NCI-H460 (cell line): Measurements from ENCODE around the gene ASB7. TPM values are rescaled to one million over a fixed set of nuclear protein-coding genes. Genes with fewer than 3 reads are reported as not detected.
A peak's percentile ranks its signal among the peaks of the same experiment; 100 is the strongest.

Experiments used
- DNase-seq: peaks from one replicate; pipeline ENCODE4 v3.0.0-alpha.2; 2016; ENCODE audit warnings: low read depth; ENCODE audit errors: extremely low read depth
- total RNA-seq: library from RNA; depleted of rRNA; stranded (reverse); fragments of >200 nt; shearing (Covaris generic); gene quantifications from 2 replicates; pipeline ENCODE4 v1.2.3, GENCODE V29; 2014

Gene ASB7
- total RNA-seq, 1 experiment from 2014 or later: 12.5 TPM

DNA sequence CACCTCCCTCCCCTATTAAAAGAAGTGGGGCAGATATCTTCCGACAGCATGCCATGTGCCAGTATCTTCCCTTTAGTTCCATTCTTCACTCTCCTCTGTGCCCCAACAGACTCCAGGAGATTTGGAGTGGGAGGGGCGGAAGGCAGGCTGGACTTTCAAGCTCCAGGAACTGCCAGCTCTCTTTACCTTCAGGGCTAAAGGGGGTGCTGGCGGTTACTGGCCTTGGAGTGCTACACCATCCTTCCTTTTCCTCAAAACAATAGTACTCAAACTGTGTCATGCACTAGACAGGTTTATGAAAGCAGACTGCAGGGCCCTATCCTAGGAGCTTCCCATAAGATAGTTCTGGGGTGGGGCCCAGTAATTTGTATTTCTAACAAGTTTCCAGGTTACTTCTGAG, 6.4 kb upstream of the ASB7 start:
- DNase-seq: no peak

DNA sequence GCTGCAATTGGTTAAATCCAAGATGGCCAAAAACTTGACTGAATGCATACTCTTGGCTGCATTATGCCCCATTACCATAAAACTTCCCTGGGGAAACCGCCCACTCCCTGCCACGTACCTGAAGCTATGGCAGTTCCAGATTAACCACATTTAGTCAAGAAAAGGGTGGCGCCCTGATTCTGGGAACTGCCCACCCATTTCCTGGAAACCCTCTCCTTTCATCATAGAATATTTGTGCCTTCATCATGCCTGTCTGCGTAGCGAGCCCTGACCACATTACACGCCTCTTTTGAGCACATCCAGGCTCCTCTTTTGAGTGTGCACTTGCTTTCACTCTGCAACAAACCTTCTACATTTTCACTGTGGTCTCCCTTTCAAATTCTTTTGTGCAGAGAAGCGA, 5.6 kb upstream of the ASB7 start:
- no peak for DNase-seq

DNA sequence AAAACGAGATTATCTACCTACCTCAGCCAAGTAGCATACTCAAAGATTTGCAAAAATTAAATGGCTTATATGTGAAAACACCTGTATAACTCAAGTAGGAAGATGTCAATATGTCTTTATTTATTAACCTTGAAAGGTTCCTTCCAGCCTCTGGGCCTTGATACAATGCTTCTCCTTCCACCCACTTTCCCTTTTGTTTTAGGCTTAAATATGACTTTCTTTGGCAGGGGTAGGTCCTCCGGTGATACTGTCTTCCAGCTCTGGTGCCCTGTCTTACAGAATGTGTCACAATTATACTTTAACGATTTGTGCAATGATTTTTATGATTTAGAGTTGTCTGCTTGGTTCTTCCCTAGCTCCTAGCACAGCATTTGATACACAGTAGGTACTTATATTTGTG, 4.5 kb upstream of the ASB7 start:
- DNase-seq: no peak

DNA sequence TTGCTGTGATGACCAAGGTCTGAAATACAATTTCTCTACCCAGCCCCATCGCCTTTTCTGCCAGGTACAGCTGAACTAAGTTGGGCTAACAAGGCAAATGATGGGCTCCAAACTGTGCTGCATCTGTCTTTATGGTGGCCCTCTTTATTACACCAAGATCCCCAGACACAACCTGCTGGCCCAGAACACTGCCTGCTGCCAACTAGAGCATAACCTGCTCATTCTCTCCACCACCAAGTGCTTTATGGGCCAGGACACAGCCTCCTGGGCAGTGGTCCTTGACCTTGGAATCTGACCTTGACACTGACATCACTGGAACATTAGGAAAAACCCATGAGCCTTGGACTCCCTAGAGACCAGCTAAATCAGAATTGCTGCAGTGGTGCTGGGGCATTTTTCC, 3.7 kb upstream of the ASB7 start:
- no peak for DNase-seq

DNA sequence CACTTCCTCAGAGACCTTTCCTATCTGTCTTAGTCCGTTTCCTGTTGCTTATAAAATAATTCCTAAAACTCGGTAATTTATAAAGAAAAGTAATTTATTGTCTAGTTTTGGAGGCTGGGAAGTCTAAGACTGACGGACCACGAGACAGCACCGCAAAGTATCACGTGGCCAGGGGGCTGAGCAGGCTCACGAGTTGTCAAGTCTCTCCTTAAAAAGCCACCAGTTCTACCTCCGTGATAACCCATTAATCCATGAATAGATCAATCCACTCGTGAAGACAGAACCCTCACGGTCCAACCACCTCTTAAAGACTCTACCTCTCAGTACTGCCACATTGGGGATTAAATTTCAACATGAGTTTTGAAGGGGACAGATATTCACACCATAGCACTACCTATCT, 1.2 kb upstream of the ASB7 start:
- DNase-seq: no peak

DNA sequence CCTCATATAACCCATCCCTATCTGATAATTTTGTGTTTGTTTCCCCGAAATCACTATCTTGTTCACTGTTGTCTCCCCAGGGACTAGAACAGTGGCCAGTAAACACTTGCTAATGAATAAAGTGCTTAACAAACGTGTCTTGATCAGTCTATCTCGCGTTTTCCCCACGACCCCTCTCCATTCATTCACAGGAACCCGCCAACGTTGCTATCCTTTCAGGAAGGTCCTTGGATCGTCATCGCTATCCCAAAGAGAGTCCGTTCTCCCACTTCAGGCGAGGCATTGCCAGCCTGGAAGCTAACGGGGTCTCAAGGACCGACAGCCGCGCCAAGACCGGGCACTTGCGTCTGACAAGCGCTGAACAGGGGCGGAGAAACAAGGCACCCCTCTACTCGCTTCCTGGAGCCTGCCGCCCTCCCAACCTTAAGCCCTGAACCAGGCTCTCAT, 749 bp upstream of the ASB7 start:
- DNase-seq: no peak

DNA sequence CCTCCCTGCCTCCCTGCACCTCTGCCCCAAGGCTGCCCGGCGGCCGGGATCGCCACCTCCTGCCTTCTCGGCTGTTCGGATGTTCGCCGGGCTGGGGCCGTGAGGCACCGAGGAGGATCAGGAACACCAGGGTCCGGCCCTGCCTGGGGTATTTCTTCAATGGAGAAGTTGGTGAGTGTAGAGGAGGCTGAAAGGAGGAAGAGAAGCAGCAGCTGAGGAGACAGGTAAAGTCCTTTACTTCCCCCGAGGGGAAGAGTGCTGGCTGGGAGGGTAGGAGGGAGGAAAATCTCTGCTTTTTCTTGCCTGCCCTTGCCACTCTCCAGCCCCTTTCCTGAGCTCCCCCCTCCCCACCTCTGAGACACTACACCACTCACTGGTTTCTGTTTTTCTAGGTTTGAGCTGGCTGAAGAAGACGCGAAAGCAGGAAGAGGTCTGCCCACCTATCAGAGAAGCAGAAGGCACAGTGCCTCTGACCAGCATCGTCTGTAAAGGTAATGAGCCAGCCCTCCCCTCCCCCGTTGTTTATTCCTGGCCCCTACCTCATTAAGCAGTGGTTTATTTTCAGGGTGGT, 519 bp downstream of the ASB7 start:
- no peak for DNase-seq

DNA sequence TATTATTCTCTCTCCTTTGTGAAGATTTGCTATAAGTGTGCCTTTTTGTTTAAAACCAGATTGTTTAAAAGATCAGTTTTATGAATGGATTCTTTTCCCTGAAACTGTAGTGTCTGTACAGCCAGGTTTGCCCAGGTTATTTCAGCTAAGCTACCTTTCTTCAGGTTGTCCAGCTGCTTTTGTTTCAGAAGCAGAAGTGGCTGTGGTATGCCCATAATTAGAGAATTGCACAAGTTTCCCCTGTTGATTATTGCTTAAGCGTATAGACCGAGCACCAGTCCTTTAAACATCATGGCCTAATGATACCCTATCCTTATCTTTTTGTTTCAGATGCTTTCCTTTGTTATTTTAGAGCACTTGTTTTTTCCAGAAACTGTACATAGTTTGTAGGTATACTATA, 10.2 kb downstream of the ASB7 start:
- DNase-seq: no peak

DNA sequence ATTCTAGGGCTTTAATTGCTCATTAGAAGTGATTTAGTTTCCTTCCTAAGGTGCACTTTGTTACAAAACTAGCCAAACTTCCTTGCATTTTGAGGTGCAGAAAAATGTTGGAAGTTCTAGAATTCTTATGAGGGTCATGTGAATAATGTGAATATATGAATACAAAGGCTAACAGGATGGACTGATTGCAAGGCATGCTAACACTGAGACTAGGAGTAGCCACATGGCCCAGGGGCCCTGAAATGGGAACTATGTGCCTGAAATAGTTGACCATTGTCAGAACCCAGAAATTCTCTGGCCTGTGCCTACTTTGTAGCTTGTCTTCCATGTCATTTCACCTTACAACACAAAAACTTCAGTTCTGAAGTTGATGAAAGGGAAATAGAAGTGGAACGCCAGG, 10.8 kb downstream of the ASB7 start:
- DNase-seq: no peak

DNA sequence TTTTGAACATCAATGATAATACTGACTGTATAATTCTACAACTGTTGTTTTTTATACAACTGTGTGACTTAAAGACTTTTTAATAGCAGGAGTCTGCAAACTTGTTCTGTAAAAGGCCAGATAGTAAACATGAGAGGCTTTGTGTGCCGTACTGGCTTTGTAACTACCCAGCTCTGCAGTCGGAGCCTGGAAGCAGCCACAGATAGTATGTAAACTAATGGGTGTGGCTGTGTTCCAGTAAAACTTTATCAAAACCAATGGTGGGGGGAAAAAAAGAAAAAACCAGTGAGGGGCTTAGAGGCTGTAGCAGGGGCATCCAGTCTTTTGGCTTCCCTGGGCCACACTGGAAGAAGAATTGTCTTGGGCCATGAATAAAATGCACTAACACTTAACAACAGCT, 11.9 kb downstream of the ASB7 start:
- no peak for DNase-seq

DNA sequence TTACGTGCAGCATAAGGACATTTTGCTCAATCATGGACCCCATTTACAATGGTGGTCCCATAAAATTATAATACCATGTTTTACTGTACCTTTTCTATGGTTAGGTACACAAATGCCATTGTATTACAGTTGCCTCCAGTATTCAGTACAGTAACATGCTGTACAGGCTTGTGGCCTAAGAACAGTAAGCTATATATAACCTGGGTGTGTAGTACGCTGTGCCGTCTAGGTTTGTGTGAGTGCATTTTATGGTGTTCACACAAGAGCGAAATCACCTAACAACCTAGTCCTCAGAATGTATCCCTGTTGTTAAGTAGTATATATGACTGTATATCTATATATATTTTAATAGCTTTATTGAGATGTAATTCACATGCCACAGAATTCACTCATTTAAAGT, 12.5 kb downstream of the ASB7 start:
- no peak for DNase-seq

DNA sequence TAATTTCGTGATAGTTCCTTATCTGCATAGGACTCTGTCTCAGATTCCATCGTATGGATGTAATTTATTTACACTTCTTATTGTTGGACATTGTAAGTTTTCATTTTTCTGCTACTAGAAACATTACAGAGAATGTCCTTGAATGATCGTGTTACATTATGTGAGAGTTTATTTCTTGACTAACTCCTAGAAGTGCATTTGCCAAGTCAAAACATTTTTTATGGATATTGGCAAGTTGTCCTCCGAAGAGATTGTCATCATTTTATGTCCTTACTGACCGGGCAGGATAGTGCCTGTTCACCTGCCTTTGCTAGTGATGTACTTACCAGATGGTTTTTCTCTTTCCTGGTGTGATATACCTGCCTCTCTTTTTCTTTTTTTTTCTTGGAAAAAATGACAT, 13.4 kb downstream of the ASB7 start:
- no peak for DNase-seq

DNA sequence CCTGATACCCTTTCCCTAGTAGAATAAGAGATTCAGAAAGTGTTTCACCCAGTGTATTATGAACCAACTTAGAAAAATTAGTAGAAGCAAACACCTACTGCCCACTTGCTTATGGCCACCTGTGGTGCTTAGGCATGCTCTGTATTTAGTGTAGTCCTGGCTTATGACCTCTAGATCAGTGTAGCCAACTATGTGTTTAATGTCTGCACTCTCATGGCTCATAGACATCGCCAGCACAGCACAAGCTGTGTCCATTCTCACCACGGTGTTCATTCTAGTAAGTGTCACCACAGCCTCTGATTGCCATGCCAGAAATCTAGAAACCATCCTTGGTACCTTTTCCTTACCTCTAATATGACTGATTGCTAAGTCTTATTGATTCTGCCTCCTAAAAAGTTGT, 14.3 kb downstream of the ASB7 start:
- DNase-seq: no peak

DNA sequence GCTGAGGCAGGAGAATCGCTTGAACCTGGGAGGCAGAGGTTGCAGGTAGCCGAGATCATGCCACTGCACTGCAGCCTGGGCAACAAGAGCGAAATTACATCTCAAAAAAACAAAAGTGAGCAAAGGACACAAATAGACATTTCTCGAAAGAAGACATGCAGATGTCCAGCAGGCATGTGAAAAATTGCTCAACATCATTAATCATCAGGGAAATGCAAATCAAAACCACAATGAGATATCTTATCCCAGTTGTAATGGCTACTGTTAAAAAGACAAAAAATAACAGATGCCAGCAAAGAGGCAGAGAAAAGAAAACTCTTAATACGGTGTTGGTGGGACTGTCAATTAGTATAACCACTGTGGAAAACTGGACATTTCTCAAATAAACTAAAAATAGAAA, 20.9 kb downstream of the ASB7 start:
- no peak for DNase-seq

DNA sequence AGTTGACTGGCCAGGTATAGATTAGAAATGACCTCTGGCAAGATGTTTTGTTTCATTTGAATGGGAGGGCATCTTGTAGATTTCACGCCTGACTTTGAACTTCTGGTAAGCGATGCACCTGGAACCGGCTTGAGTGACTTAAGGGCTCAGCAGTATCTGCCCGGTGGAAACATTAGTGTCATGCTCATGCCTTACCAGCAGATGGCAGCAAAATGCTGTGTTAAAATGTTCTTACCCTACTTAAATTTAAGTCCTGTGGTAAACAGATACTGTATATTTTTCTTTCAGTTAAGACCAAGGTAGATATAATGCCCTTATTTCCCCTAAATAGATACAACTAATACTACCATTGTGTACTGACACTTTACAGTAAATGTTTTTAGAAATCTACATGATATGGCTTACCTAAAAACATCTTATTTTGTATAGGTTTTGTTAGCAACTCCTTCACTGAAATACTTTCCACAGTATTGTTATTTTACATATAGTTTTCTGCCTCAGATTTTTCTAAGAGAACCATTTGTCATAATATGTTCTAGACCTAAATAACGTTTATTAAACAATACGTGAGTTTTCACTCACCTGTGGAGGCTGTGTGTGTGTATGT, 25.5 kb downstream of the ASB7 start:
- peak; percentile 55 for DNase-seq

DNA sequence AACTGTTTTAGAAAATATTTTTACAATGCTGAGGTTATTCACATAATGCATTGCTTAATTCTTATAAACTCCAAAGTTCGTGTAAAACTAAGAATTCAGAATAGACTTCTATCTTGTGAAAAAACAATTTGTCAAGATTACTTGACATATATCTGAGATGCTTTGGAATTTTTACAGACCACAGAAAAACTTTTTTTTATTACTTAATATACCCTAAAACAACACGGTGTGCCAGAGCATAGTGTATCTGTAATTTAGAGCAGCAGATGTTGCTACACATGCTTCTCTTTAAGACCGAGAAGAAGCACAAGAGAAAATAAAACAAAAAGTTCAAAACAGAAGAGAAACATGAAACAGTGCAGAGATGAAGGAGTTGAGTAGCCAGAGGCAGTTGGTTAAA, 26.4 kb downstream of the ASB7 start:
- DNase-seq: no peak

DNA sequence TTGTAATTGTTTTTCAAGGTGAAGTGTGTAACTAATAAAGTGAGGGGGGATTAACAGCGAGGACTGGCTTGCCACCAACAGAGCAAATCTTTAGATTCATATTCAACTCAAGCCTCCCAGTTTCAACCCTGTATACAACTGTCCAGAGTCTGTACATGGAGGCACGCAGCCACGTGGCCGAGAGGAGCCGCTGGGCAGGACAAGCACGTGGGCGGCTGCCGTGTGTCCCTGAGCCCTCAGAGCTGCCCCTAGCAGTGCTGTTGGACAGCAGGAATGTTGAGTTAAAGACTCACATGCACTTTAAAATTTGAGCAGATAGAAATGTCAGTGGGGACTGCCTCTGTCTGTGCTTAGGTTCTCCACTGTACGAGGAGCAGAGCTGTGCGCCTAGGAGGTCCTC, 29.4 kb downstream of the ASB7 start:
- no peak for DNase-seq

DNA sequence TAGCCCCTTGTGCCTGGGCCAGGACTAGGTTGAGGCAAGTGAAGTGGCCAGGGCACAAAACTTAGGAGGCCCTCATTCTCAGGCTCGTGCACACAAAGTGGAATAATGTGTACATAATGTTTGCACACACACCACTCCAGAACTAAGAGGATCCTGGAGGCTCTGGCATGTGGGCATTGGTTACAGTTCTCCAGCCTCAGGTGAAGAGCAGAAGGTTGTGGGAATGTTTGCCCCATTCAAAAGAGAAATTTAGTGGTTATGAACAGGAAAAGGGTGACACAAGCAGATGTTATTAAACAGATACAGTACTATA, 31.3 kb downstream of the ASB7 start:
- no peak for DNase-seq

DNA sequence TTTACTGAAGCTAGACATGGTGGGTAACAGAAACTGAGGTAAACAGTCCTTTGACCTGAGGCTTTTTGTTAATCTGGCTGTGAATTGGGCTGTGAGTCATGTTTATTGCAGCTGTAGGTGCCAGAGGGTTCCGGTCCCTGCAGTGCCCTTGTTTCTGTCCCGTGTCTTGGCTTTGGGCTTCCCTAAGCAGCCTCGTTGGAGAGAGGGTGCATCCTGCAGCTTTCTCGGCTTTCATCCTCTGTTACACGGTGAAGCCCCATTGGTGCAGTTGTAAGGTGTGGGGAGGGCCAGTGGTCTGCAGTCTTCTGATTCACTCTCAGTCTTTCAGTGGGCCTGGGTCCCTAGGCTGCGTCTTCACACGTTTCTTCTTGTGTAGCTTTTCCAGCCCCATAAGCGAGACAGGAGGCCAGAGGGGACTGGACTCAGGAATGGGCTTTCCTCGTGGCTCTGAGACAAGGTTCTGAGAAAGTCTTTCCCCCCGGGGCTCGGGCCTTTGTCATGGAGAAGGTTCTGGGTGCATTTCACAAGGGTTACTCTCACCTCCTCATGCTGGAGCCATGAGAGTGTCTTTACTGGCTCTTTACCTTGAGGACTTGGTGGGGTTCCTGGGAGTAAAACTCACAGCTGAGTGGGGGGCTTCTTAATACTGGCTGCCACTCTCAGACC, 33.1 kb downstream of the ASB7 start:
- DNase-seq: no peak

DNA sequence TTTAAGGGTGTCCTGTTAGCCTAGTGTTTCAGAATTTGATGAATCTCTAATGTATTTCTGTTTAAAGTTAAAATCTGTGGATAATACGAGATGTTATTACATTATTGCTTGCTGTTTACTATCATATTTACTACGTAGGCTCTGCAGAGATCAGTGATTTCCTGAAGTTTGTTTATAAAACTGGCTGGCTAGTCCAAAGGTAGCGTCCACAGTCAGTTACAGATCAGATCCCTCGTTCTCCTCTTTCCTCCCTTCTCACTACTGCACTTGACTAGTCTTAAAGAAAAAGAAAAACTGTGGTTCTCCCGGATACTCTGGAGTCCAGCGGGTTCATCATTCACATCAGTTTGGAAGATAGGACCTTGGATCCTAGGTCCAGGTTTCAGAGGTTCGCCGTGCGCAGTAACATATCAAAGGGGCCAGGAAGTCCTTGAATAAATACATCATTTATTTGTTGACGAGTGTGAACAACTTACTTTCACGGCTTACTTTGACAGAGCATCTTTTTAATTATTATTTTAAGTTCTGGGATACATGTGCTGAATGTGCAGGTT, 35.9 kb downstream of the ASB7 start:
- no peak for DNase-seq

DNA sequence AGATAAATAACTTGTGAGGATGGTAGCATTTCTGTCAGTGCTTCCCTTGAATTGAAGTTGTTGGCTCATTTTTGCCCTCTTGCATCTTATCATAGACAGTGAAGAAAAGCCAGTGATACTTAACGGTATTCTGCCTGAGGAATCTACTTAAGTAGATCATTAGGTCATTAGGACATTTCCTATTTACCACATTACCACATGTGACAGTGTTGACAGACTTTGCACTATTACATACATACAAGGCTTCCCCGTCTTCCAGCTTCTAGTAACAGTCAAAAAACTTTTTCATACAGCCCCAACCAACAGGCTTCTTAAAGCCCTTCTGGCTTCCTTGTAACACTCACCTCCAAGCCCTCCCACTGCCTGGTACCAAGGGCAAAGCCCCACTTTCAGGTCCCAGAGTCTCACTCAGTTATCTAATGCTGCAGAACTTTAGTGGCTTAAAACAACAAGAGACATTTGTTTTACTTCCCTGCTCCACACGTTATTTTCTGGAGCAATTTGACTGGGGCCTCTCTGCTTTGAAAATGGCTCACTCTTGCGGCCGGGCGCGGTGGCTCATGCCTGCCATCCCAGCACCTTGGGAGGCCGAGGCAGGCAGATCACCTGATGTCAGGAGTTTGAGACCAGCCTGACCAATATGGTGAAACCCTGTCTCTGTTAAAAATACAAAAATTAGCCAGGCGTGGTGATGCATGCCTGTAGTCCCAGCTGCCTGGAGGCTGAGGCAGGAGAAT, 40.0 kb downstream of the ASB7 start:
- no peak for DNase-seq

DNA sequence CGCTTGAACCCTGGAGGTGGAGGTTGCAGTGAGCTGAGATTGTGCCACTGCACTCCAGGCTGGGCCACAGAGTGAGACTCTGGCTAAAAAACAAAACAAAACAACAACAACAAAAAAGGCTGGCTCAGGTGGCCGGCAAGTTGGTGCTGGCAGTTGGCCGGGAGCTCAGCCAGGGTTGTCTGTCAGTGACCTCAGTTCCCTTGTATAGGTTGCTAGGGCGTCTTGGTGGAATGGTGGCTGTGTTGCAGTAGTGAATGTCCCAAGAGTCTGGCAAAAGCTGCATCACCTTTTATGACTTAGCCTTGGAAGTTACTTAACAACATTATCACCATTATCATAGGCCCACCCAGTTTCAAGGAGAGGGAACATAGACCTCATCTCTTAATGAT, 40.6 kb downstream of the ASB7 start:
- DNase-seq: no peak
